Ishikawa (cell line): ENCODE measurements around the gene NPTN.

Source experiments
- CEBPB ChIP-seq: IDR thresholded peaks from 2 replicates; pipeline ENCODE4 v1.6.1; 2012
- CREB1 ChIP-seq: IDR thresholded peaks from 2 replicates; pipeline ENCODE4 v1.6.1; 2012; ENCODE audit warnings: low read depth
- EGR1 ChIP-seq: IDR thresholded peaks from 2 replicates; pipeline ENCODE4 v1.6.1; 2012
- EP300 ChIP-seq: IDR thresholded peaks from 2 replicates; pipeline ENCODE4 v1.6.1; 2012; ENCODE audit warnings: borderline replicate concordance
- FOXM1 ChIP-seq: IDR thresholded peaks from 2 replicates; pipeline ENCODE4 v1.6.1; 2012; ENCODE audit warnings: low read depth, borderline replicate concordance
- MAX ChIP-seq: IDR thresholded peaks from 2 replicates; pipeline ENCODE4 v1.6.1; 2012
- NFIC ChIP-seq: IDR thresholded peaks from 2 replicates; pipeline ENCODE4 v1.6.1; 2012
- RAD21 ChIP-seq: IDR thresholded peaks from 2 replicates; pipeline ENCODE4 v1.6.1; 2012; ENCODE audit warnings: low read depth
- REST ChIP-seq: IDR thresholded peaks from 2 replicates; pipeline ENCODE4 v1.6.1; 2012; ENCODE audit warnings: low read depth, mild to moderate bottlenecking
- TAF1 ChIP-seq: IDR thresholded peaks from 2 replicates; pipeline ENCODE4 v1.6.1; 2012; ENCODE audit warnings: low read depth, mild to moderate bottlenecking
- TCF12 ChIP-seq: IDR thresholded peaks from 2 replicates; pipeline ENCODE4 v1.6.1; 2012; ENCODE audit warnings: low read depth
- TEAD4 ChIP-seq: IDR thresholded peaks from 2 replicates; pipeline ENCODE4 v1.6.1; 2012
- USF1 ChIP-seq: IDR thresholded peaks from 2 replicates; pipeline ENCODE4 v1.6.1; 2012
- YY1 ChIP-seq: IDR thresholded peaks from 2 replicates; pipeline ENCODE4 v1.6.1; 2012; ENCODE audit warnings: low read depth
- ZBTB7A ChIP-seq: IDR thresholded peaks from 2 replicates; pipeline ENCODE4 v1.6.1; 2012; ENCODE audit warnings: low read depth

Gene NPTN

GRCh38 chr15:73560501-73561117, 72.6 kb downstream of the NPTN start:
- TF ChIP-seq RAD21 (peak; percentile 64), NFIC (no peak)

GRCh38 chr15:73558529-73558928, 74.7 kb downstream of the NPTN start:
- no peak for TF ChIP-seq MAX

GRCh38 chr15:73555080-73555479, 78.1 kb downstream of the NPTN start:
- TF ChIP-seq MAX (no peak), TEAD4 (no peak), CEBPB (no peak), EGR1 (no peak), RAD21 (no peak), CREB1 (no peak), TAF1 (no peak), TCF12 (no peak), EP300 (no peak), NFIC (no peak), USF1 (no peak), YY1 (no peak), FOXM1 (no peak), REST (no peak), ZBTB7A (no peak)

- TF ChIP-seq MAX, result no peak
Measured at GRCh38 chr15:73550190-73550589, 83.0 kb downstream of the NPTN start.

GRCh38 chr15:73541479-73541878, 91.7 kb downstream of the NPTN start:
- no peak for TF ChIP-seq USF1
- TF ChIP-seq ZBTB7A, result no peak
- no peak for TF ChIP-seq CREB1
- TF ChIP-seq REST, result no peak
- TF ChIP-seq MAX, result no peak

- TF ChIP-seq MAX (no peak), USF1 (no peak), FOXM1 (no peak), TCF12 (no peak), EGR1 (no peak), CREB1 (no peak), RAD21 (no peak), TEAD4 (no peak), REST (no peak), EP300 (no peak), NFIC (no peak), ZBTB7A (no peak), CEBPB (no peak), TAF1 (no peak), YY1 (no peak)
Measured at GRCh38 chr15:73540161-73540560, 93.0 kb downstream of the NPTN start.
